ENCODE results near the gene BTRC. TPM values are rescaled to one million over a fixed set of nuclear protein-coding genes. Genes with fewer than 3 reads are reported as not detected.
"Not testable (repeated sequence)": the region's sequence is repeated elsewhere in the genome, so short reads cannot be mapped to it uniquely, and the experiment has no call there.

The BTRC gene
- total RNA-seq, 2 donors from 2014 or later = 19.8 to 22.4 TPM

DNA sequence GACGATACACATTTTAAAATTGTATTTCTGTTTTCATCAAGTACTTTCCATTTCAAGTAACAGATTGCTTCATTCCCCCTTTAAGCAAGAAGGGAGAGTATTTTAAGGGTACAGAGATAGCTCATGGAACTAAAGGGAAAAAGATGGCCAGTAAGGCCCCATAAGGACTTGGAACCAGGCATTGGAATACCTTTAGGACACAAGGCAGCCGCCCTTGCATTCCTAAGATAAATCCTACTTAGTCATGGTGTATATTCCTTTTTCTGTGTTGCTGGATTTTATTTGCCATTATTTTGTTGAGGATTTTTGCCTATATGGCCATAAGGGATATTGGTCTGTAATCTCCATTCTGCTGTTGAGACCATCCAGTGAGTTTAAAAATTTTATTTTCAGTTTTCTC, 49.2 kb downstream of the BTRC start:
- TF ChIP-seq, protein P1, sequence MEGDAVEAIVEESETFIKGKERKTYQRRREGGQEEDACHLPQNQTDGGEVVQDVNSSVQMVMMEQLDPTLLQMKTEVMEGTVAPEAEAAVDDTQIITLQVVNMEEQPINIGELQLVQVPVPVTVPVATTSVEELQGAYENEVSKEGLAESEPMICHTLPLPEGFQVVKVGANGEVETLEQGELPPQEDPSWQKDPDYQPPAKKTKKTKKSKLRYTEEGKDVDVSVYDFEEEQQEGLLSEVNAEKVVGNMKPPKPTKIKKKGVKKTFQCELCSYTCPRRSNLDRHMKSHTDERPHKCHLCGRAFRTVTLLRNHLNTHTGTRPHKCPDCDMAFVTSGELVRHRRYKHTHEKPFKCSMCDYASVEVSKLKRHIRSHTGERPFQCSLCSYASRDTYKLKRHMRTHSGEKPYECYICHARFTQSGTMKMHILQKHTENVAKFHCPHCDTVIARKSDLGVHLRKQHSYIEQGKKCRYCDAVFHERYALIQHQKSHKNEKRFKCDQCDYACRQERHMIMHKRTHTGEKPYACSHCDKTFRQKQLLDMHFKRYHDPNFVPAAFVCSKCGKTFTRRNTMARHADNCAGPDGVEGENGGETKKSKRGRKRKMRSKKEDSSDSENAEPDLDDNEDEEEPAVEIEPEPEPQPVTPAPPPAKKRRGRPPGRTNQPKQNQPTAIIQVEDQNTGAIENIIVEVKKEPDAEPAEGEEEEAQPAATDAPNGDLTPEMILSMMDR (IDR thresholded peaks at IDR 0.05) = no peak
- no peaks in the 10 kb centered on the region for H3K9me3 ChIP-seq
- no peaks in the 10 kb centered on the region for H3K27me3 ChIP-seq
- no peaks in the 10 kb centered on the region for H3K36me3 ChIP-seq
- no peak overlapping the region for H3K27ac ChIP-seq
- no peak for DNase-seq (ENCODE audit: low spot score)
- H3K4me3 ChIP-seq = no peak overlapping the region
- peaks cover 0 to 7% of the 10 kb centered on the region in 2 donors for H3K4me1 ChIP-seq

- H3K4me3 ChIP-seq = no peak overlapping the region
- H3K4me1 ChIP-seq = peaks cover 0 to 7% of the 10 kb centered on the region in 2 donors
- DNase-seq (ENCODE audit: low spot score) = no peak
- TF ChIP-seq, protein P1 (IDR thresholded peaks at IDR 0.05) = no peak
- H3K36me3 ChIP-seq = no peaks in the 10 kb centered on the region
- H3K27me3 ChIP-seq = no peaks in the 10 kb centered on the region
- H3K9me3 ChIP-seq = no peaks in the 10 kb centered on the region
- H3K27ac ChIP-seq = no peak overlapping the region
Observed at GRCh38 chr10:101405001-101405400, 51.0 kb downstream of the BTRC start.

DNA sequence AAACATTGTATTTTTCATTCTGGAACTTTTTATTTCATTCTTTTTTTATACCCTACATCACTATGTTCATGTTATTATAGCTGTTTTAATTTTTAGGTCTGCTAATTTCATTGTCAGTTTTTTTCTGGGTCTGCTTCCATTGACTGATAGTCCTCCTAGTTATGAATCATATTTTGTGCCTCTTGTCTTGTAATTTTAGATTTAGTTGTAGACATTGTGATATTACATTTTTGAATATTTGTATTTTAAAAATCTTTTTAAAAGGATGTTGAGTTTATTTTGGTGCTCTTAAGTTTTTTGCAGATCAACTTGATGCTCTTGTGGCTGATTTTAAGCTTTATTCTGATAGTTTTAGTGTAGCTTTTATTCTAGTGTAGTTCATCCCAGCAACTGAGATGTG, 57.6 kb downstream of the BTRC start:
- DNase-seq (ENCODE audit: low spot score) = no peak
- no peaks in the 10 kb centered on the region for H3K27me3 ChIP-seq
- TF ChIP-seq, protein P1 (IDR thresholded peaks at IDR 0.05) = no peak
- H3K9me3 ChIP-seq = peaks cover 0 to 11% of the 10 kb centered on the region in 2 donors
- no peak overlapping the region for H3K4me3 ChIP-seq
- H3K4me1 ChIP-seq = no peaks in the 10 kb centered on the region
- no peak overlapping the region for H3K27ac ChIP-seq
- H3K36me3 ChIP-seq = no peaks in the 10 kb centered on the region

DNA sequence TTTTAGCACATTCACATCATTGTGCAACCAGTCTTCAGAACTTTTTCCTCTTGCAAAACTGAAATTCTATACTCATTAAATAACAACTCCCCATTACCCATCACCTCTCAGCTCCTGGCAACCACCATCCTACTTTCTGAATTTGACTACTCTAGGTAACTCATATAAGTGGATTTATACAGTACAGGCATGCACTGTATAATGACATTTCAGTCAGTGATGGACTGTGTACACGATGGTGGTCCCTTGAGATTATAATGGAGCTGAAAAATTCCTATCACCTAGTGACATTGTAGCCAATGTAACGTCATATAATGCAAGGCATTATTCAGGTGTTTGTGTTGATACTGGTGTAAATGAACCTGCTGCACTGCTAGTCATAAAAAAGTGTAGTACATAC, 60.1 kb downstream of the BTRC start:
- H3K27ac ChIP-seq = no peak overlapping the region
- no peaks in the 10 kb centered on the region for H3K27me3 ChIP-seq
- TF ChIP-seq, protein P1 (IDR thresholded peaks at IDR 0.05) = no peak
- no peaks in the 10 kb centered on the region for H3K4me1 ChIP-seq
- H3K36me3 ChIP-seq = no peaks in the 10 kb centered on the region
- no peak overlapping the region for H3K4me3 ChIP-seq
- DNase-seq (ENCODE audit: low spot score) = no peak
- H3K9me3 ChIP-seq = peaks cover 0 to 11% of the 10 kb centered on the region in 2 donors

DNA sequence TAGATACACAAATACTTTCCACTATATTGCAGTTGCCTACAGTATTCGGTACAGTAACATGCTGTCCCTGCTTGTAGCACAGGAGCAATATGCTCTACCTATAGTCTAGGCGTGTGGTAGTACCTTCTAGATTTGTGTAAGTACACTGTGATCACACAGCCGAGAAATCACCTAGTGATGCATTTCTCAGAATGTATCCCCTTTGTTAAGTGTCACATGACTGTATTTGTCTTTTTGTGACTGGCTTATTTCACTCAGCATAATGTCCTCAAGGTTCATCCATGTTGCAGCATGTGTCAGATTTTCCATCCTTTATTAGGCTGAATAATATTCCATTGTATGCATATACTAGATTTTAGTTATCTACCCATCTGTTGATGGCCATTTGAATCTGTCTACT, 61.9 kb downstream of the BTRC start:
- peaks cover 0 to 11% of the 10 kb centered on the region in 2 donors for H3K9me3 ChIP-seq
- no peak for DNase-seq (ENCODE audit: low spot score)
- no peaks in the 10 kb centered on the region for H3K4me1 ChIP-seq
- H3K4me3 ChIP-seq = no peak overlapping the region
- H3K36me3 ChIP-seq = no peaks in the 10 kb centered on the region
- H3K27me3 ChIP-seq = no peaks in the 10 kb centered on the region
- TF ChIP-seq, protein P1 (IDR thresholded peaks at IDR 0.05) = no peak
- H3K27ac ChIP-seq = no peak overlapping the region

- H3K27me3 ChIP-seq; H3K9me3 ChIP-seq; H3K36me3 ChIP-seq; DNase-seq (ENCODE audit: low spot score); H3K27ac ChIP-seq; H3K4me3 ChIP-seq; H3K4me1 ChIP-seq: not testable (repeated sequence)
Observed at GRCh38 chr10:101421967-101422366, 68.0 kb downstream of the BTRC start.
